H1 (cell line): ENCODE data around the gene PCBP4. TPM values are rescaled to one million over a fixed set of nuclear protein-coding genes. Genes with fewer than 3 reads are reported as not detected.

Experiments used
- ATF2 ChIP-seq: IDR thresholded peaks from 2 replicates; pipeline ENCODE4 v1.6.1; 2012; ENCODE audit warnings: low read length, inconsistent platforms
- FOSL1 ChIP-seq: IDR thresholded peaks from 2 replicates; pipeline ENCODE4 v1.6.1; 2011; ENCODE audit warnings: mild to moderate bottlenecking, low read depth, low read length, moderate library complexity; ENCODE audit not compliant: insufficient read depth
- MAFK ChIP-seq: IDR thresholded peaks from 2 replicates; pipeline ENCODE4 v1.6.1; 2012; ENCODE audit warnings: low read depth, mild to moderate bottlenecking, improper control_type of control experiment, low read length
- SIX5 ChIP-seq: IDR thresholded peaks from 2 replicates; pipeline ENCODE4 v1.6.1; 2011; ENCODE audit warnings: mild to moderate bottlenecking, low read depth, low read length
- SP4 ChIP-seq: IDR thresholded peaks from 2 replicates; pipeline ENCODE4 v1.6.1; 2012; ENCODE audit warnings: low read length, inconsistent platforms
- YY1 ChIP-seq: IDR thresholded peaks from 2 replicates; pipeline ENCODE4 v1.6.1; 2011; ENCODE audit warnings: low read depth, mild to moderate bottlenecking, low read length
- polyA plus RNA-seq, 7 experiments: library from polyadenylated mRNA; depleted of rRNA in 3 of 7; stranded (reverse) in 5 of 7; unstranded in 2 of 7; fragments of >200 nt in 5 of 7; fragments of 200-250 nt in 2 of 7; gene quantifications; 1 replicate in 5 of 7; 2 replicates in 1 of 7; 4 replicates in 1 of 7; pipeline versions ENCODE4 v1.2.1 to v1.2.3, GENCODE V29; 2011 to 2013; ENCODE audit warnings: missing spikeins in 2 of 7, mixed read lengths in 2 of 7
- total RNA-seq: library from RNA; stranded (reverse); fragmentation: NEBNext Ultra II Directional; extraction: Animal tissue kit (Norgen Biotek cat#: 25700); gene quantifications from 2 replicates; pipeline ENCODE4 v1.2.1, GENCODE V29; 2021
- TF ChIP-seq, protein P1 (sequence below): fragments of 300-600 bp; sonication (generic); IDR thresholded peaks from 2 replicates; pipeline ENCODE4 v1.7.1; 2012; ENCODE audit warnings: low read length, moderate library complexity, mild to moderate bottlenecking, inconsistent platforms; ENCODE audit not compliant: insufficient replicate concordance

Gene PCBP4
- total and polyA plus RNA-seq, 2 of the 8 experiments (the other 6 are each of a cell fraction or from before 2014, with no cell fraction given): 16.4 to 34.1 TPM

- TF ChIP-seq, protein P1, sequence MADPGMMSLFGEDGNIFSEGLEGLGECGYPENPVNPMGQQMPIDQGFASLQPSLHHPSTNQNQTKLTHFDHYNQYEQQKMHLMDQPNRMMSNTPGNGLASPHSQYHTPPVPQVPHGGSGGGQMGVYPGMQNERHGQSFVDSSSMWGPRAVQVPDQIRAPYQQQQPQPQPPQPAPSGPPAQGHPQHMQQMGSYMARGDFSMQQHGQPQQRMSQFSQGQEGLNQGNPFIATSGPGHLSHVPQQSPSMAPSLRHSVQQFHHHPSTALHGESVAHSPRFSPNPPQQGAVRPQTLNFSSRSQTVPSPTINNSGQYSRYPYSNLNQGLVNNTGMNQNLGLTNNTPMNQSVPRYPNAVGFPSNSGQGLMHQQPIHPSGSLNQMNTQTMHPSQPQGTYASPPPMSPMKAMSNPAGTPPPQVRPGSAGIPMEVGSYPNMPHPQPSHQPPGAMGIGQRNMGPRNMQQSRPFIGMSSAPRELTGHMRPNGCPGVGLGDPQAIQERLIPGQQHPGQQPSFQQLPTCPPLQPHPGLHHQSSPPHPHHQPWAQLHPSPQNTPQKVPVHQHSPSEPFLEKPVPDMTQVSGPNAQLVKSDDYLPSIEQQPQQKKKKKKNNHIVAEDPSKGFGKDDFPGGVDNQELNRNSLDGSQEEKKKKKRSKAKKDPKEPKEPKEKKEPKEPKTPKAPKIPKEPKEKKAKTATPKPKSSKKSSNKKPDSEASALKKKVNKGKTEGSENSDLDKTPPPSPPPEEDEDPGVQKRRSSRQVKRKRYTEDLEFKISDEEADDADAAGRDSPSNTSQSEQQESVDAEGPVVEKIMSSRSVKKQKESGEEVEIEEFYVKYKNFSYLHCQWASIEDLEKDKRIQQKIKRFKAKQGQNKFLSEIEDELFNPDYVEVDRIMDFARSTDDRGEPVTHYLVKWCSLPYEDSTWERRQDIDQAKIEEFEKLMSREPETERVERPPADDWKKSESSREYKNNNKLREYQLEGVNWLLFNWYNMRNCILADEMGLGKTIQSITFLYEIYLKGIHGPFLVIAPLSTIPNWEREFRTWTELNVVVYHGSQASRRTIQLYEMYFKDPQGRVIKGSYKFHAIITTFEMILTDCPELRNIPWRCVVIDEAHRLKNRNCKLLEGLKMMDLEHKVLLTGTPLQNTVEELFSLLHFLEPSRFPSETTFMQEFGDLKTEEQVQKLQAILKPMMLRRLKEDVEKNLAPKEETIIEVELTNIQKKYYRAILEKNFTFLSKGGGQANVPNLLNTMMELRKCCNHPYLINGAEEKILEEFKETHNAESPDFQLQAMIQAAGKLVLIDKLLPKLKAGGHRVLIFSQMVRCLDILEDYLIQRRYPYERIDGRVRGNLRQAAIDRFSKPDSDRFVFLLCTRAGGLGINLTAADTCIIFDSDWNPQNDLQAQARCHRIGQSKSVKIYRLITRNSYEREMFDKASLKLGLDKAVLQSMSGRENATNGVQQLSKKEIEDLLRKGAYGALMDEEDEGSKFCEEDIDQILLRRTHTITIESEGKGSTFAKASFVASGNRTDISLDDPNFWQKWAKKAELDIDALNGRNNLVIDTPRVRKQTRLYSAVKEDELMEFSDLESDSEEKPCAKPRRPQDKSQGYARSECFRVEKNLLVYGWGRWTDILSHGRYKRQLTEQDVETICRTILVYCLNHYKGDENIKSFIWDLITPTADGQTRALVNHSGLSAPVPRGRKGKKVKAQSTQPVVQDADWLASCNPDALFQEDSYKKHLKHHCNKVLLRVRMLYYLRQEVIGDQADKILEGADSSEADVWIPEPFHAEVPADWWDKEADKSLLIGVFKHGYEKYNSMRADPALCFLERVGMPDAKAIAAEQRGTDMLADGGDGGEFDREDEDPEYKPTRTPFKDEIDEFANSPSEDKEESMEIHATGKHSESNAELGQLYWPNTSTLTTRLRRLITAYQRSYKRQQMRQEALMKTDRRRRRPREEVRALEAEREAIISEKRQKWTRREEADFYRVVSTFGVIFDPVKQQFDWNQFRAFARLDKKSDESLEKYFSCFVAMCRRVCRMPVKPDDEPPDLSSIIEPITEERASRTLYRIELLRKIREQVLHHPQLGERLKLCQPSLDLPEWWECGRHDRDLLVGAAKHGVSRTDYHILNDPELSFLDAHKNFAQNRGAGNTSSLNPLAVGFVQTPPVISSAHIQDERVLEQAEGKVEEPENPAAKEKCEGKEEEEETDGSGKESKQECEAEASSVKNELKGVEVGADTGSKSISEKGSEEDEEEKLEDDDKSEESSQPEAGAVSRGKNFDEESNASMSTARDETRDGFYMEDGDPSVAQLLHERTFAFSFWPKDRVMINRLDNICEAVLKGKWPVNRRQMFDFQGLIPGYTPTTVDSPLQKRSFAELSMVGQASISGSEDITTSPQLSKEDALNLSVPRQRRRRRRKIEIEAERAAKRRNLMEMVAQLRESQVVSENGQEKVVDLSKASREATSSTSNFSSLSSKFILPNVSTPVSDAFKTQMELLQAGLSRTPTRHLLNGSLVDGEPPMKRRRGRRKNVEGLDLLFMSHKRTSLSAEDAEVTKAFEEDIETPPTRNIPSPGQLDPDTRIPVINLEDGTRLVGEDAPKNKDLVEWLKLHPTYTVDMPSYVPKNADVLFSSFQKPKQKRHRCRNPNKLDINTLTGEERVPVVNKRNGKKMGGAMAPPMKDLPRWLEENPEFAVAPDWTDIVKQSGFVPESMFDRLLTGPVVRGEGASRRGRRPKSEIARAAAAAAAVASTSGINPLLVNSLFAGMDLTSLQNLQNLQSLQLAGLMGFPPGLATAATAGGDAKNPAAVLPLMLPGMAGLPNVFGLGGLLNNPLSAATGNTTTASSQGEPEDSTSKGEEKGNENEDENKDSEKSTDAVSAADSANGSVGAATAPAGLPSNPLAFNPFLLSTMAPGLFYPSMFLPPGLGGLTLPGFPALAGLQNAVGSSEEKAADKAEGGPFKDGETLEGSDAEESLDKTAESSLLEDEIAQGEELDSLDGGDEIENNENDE: no peak
- TF ChIP-seq SIX5: no peak
- TF ChIP-seq ATF2: no peak
- TF ChIP-seq MAFK: no peak
- no peak for TF ChIP-seq YY1
- TF ChIP-seq SP4: no peak
- no peak for TF ChIP-seq FOSL1
These were observed 19.2 kb downstream of the PCBP4 start (continued) for GRCh38 chr3:51948016-51948580.
